ENCODE results near the gene KIAA1549. TPM values are rescaled to one million over a fixed set of nuclear protein-coding genes. Genes with fewer than 3 reads are reported as not detected.

Gene KIAA1549
- total and polyA plus RNA-seq, 3 donors from 2014 or later = 4.4 to 8.0 (median 7.4) TPM

GRCh38 chr7:138863931-138864330 lies 117.3 kb downstream of the KIAA1549 start:
- no peak for DNase-seq
- 93 to 97% methylated on average over 9 of the region's 9 CpGs for WGBS, 2 donors
- H3K4me3 ChIP-seq = no peak overlapping the region
- no peak overlapping the region for H3K27ac ChIP-seq
- H3K27me3 ChIP-seq = no peaks in the 10 kb centered on the region
- TF ChIP-seq CTCF (IDR thresholded peaks at IDR 0.05) = no peak
- no peak for TF ChIP-seq POLR2A (IDR thresholded peaks at IDR 0.05)
- no peaks in the 10 kb centered on the region for H3K36me3 ChIP-seq (ENCODE audit: low read depth, missing control alignments)
- H3K4me1 ChIP-seq = no peaks in the 10 kb centered on the region
- H3K9me3 ChIP-seq = no peaks in the 10 kb centered on the region
- intact Hi-C loops (cut with DNase I; ENCODE audit: low total_unique reads) = no loop called here

GRCh38 chr7:138861051-138861450 lies 120.1 kb downstream of the KIAA1549 start:
- H3K4me3 ChIP-seq = no peak overlapping the region
- TF ChIP-seq POLR2A (IDR thresholded peaks at IDR 0.05) (no peak), CTCF (IDR thresholded peaks at IDR 0.05) (no peak)
- H3K36me3 ChIP-seq (ENCODE audit: low read depth, missing control alignments) = no peaks in the 10 kb centered on the region
- H3K27me3 ChIP-seq = no peaks in the 10 kb centered on the region
- H3K9me3 ChIP-seq = no peaks in the 10 kb centered on the region
- no peak for DNase-seq
- H3K4me1 ChIP-seq = no peaks in the 10 kb centered on the region
- intact Hi-C loops (cut with DNase I; ENCODE audit: low total_unique reads) = no loop called here
- no peak overlapping the region for H3K27ac ChIP-seq
- whole genome bisulfite sequencing, 2 donors = 94 to 98% methylated on average over 16 of the region's 16 CpGs

- Histone ChIP-seq H3K9me3 (no peaks in the 10 kb centered on the region), H3K4me1 (no peaks in the 10 kb centered on the region), H3K4me3 (no peak overlapping the region), H3K27me3 (no peaks in the 10 kb centered on the region), H3K36me3 (ENCODE audit: low read depth, missing control alignments) (no peaks in the 10 kb centered on the region), H3K27ac (no peak overlapping the region)
- intact Hi-C loops (cut with DNase I; ENCODE audit: low total_unique reads) = no loop called here
- no peak for TF ChIP-seq POLR2A (IDR thresholded peaks at IDR 0.05)
- TF ChIP-seq CTCF (IDR thresholded peaks at IDR 0.05) = no peak
- no peak for DNase-seq
Measured at GRCh38 chr7:138857728-138858127, 123.5 kb downstream of the KIAA1549 start.

GRCh38 chr7:138854115-138854645 lies 127.0 kb downstream of the KIAA1549 start:
- no peak for TF ChIP-seq CTCF (IDR thresholded peaks at IDR 0.05)
- TF ChIP-seq POLR2A (IDR thresholded peaks at IDR 0.05) = no peak
- H3K27me3 ChIP-seq = no peaks in the 10 kb centered on the region
- no peak overlapping the region for H3K4me3 ChIP-seq
- H3K27ac ChIP-seq = no peak overlapping the region
- H3K36me3 ChIP-seq (ENCODE audit: low read depth, missing control alignments) = no peaks in the 10 kb centered on the region
- 86 to 92% methylated on average over 5 of the region's 5 CpGs for WGBS, 2 donors
- no peak for DNase-seq
- no peaks in the 10 kb centered on the region for H3K9me3 ChIP-seq
- no peaks in the 10 kb centered on the region for H3K4me1 ChIP-seq
- intact Hi-C loops (cut with DNase I; ENCODE audit: low total_unique reads) = no loop called here

- intact Hi-C loops (cut with DNase I; ENCODE audit: low total_unique reads) = no loop called here
- no peaks in the 10 kb centered on the region for H3K27me3 ChIP-seq
- H3K4me3 ChIP-seq = no peak overlapping the region
- 84 to 86% methylated on average over 3 of the region's 3 CpGs for WGBS, 2 donors
- H3K4me1 ChIP-seq = no peaks in the 10 kb centered on the region
- no peak for DNase-seq
- no peak overlapping the region for H3K27ac ChIP-seq
- no peaks in the 10 kb centered on the region for H3K9me3 ChIP-seq
- H3K36me3 ChIP-seq (ENCODE audit: low read depth, missing control alignments) = no peaks in the 10 kb centered on the region
- TF ChIP-seq CTCF (IDR thresholded peaks at IDR 0.05) (no peak), POLR2A (IDR thresholded peaks at IDR 0.05) (no peak)
Measured at GRCh38 chr7:138853448-138853847, 127.7 kb downstream of the KIAA1549 start.

All from testis (tissue), 3 donors.